Mesenchymal stem cell (in vitro differentiated cells and primary cell): ENCODE data around the gene GEMIN2. TPM values are rescaled to one million over a fixed set of nuclear protein-coding genes. Genes with fewer than 3 reads are reported as not detected.
"Not testable (repeated sequence)": the region's sequence is repeated elsewhere in the genome, so short reads cannot be mapped to it uniquely, and the experiment has no call there.

Experiments
- DNase-seq: peaks from one replicate; pipeline ENCODE4 v3.0.0-alpha.2; 2013
- H2AFZ ChIP-seq: one replicate; pipeline ENCODE4 v1.6.1; 2013; ENCODE audit warnings: low read depth, mild to moderate bottlenecking, control low read depth, inconsistent platforms, low read length, moderate library complexity
- H2AK5ac ChIP-seq: 2 replicates; pipeline ENCODE4 v1.6.1; 2013; ENCODE audit warnings: low read length, moderate library complexity, mild to moderate bottlenecking, inconsistent platforms; ENCODE audit not compliant: severe bottlenecking
- H2BK120ac ChIP-seq: one replicate; pipeline ENCODE4 v1.6.1; 2013; ENCODE audit warnings: low read depth, mild to moderate bottlenecking, inconsistent platforms, low read length, moderate library complexity
- H2BK12ac ChIP-seq, 2 experiments: one replicate each; pipeline ENCODE4 v1.6.1; 2013; ENCODE audit warnings: inconsistent platforms in 2 of 2, low read length in 2 of 2, mild to moderate bottlenecking in 2 of 2, moderate library complexity in 2 of 2, control low read depth in 1 of 2
- H2BK15ac ChIP-seq: one replicate; pipeline ENCODE4 v1.6.1; 2013; ENCODE audit warnings: mild to moderate bottlenecking, low read depth, inconsistent platforms; ENCODE audit not compliant: poor library complexity, severe bottlenecking
- H2BK5ac ChIP-seq: 2 replicates; pipeline ENCODE4 v1.6.1; 2013; ENCODE audit warnings: low read depth, mild to moderate bottlenecking, low read length, control low read depth, inconsistent platforms; ENCODE audit not compliant: poor library complexity, severe bottlenecking
- H3K14ac ChIP-seq, 2 experiments: one replicate each; pipeline ENCODE4 v1.6.1; 2013; ENCODE audit warnings: inconsistent platforms in 2 of 2, low read length in 2 of 2, control low read depth in 1 of 2, mild to moderate bottlenecking in 1 of 2, moderate library complexity in 1 of 2
- H3K18ac ChIP-seq, 2 experiments: one replicate each; pipeline ENCODE4 v1.6.1; 2013; ENCODE audit warnings: inconsistent platforms in 2 of 2, low read length in 2 of 2, control low read depth in 1 of 2, low read depth in 1 of 2, mild to moderate bottlenecking in 1 of 2
- H3K23ac ChIP-seq, 2 experiments: one replicate each; pipeline ENCODE4 v1.6.1; 2013; ENCODE audit warnings: inconsistent platforms in 2 of 2, low read length in 2 of 2, mild to moderate bottlenecking in 2 of 2, moderate library complexity in 2 of 2, control low read depth in 1 of 2
- H3K27ac ChIP-seq: 2 replicates; pipeline ENCODE4 v1.5.1; 2013; ENCODE audit warnings: mild to moderate bottlenecking, moderate library complexity, low read length, control low read depth, inconsistent platforms; ENCODE audit not compliant: poor library complexity, severe bottlenecking
- H3K27me3 ChIP-seq, 2 experiments: 2 replicates each; pipeline versions ENCODE4 v1.6.1 to v1.7.0; 2013; ENCODE audit warnings: low read length in 2 of 2, mild to moderate bottlenecking in 2 of 2, moderate library complexity in 2 of 2, control low read depth in 1 of 2, inconsistent platforms in 1 of 2; ENCODE audit not compliant: control insufficient read depth in 1 of 2, insufficient read depth in 1 of 2
- H3K36me3 ChIP-seq, 2 experiments: 2 replicates each; pipeline versions ENCODE4 v1.6.1 to v1.7.0; 2013; ENCODE audit warnings: low read length in 2 of 2, control low read depth in 1 of 2, inconsistent platforms in 1 of 2, low read depth in 1 of 2, mild to moderate bottlenecking in 1 of 2; ENCODE audit not compliant: insufficient read depth in 2 of 2, control insufficient read depth in 1 of 2
- H3K4ac ChIP-seq, 2 experiments: one replicate each; pipeline ENCODE4 v1.6.1; 2013; ENCODE audit warnings: inconsistent platforms in 2 of 2, low read length in 2 of 2, mild to moderate bottlenecking in 2 of 2, moderate library complexity in 2 of 2, control low read depth in 1 of 2, low read depth in 1 of 2
- H3K4me1 ChIP-seq: 2 replicates; pipeline ENCODE4 v1.6.1; 2013; ENCODE audit warnings: low read depth, low read length, control low read depth; ENCODE audit not compliant: control insufficient read depth, insufficient read depth
- H3K4me2 ChIP-seq: 2 replicates; pipeline ENCODE4 v1.6.1; 2013; ENCODE audit warnings: low read length, mild to moderate bottlenecking, inconsistent platforms; ENCODE audit not compliant: poor library complexity, severe bottlenecking
- H3K4me3 ChIP-seq, 2 experiments: 2 replicates each; pipeline versions ENCODE4 v1.5.1 to v1.7.0; 2013; ENCODE audit warnings: low read length in 2 of 2, mild to moderate bottlenecking in 2 of 2, control low read depth in 1 of 2, low read depth in 1 of 2; ENCODE audit not compliant: insufficient read depth in 1 of 2
- H3K79me1 ChIP-seq: replicated peaks from 2 replicates; pipeline ENCODE4 v1.6.1; 2013; ENCODE audit warnings: mild to moderate bottlenecking, control low read depth, low read length, inconsistent platforms; ENCODE audit not compliant: poor library complexity, severe bottlenecking
- H3K9ac ChIP-seq: 2 replicates; pipeline ENCODE4 v1.7.0; 2013; ENCODE audit warnings: mild to moderate bottlenecking, low read length, moderate library complexity
- H3K9me3 ChIP-seq: 2 replicates; pipeline ENCODE4 v1.7.0; 2013; ENCODE audit warnings: mild to moderate bottlenecking, low read length; ENCODE audit not compliant: control insufficient read depth
- H4K8ac ChIP-seq: one replicate; pipeline ENCODE4 v1.6.1; 2013; ENCODE audit warnings: inconsistent platforms, mild to moderate bottlenecking, low read length, moderate library complexity
- H4K91ac ChIP-seq: one replicate; pipeline ENCODE4 v1.6.1; 2013; ENCODE audit warnings: mild to moderate bottlenecking, low read length, inconsistent platforms
- WGBS: methylation state at CpG from one replicate; pipeline ENCODE4 v1.1.7; 2013; ENCODE audit warnings: mixed read lengths; 5-methylcytosine and 5-hydroxymethylcytosine counted together
- polyA plus RNA-seq, 2 experiments: library from polyadenylated mRNA; stranded (reverse); fragments of 200-250 nt; gene quantifications; one replicate each; pipeline ENCODE4 v1.2.3, GENCODE V29; 2013

The GEMIN2 gene, protein sequence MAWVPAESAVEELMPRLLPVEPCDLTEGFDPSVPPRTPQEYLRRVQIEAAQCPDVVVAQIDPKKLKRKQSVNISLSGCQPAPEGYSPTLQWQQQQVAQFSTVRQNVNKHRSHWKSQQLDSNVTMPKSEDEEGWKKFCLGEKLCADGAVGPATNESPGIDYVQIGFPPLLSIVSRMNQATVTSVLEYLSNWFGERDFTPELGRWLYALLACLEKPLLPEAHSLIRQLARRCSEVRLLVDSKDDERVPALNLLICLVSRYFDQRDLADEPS
- 4.4 TPM for polyA plus RNA-seq (2013, experiment 1 of 2)
- 4.8 TPM for polyA plus RNA-seq (2013, experiment 2 of 2)

DNA sequence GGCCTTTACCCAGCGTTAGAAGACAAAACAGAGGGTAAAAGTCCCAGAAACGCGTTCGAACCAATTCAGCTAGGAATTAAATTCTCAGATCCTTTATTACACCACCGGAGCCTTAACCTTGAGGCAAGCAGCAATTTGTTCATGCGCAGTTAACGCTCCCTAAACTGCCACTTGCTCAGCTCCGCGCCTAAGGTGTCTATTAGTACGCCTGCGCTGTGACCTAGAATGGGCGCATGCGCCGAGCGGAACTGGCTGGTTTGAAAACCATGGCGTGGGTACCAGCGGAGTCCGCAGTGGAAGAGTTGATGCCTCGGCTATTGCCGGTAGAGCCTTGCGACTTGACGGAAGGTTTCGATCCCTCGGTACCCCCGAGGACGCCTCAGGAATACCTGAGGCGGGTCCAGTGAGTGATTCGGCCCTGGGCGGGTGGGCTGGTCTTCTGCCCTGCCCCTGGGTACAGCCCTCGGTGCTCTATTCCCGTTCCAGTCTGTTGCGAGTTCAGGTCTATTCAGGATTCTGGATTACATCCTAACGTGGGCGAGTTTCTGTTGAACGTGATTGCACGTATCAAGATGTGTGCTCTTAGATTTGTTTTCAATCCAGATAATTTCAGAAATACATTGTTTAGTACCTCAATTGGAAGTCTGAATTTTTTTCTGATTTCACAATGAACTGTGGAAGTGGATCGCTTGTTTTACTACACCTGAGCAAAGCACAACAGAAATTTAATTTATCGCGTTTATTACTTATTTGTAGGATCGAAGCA is at the start of gene GEMIN2:
GEMIN2 (plus strand) TSS at position 251 of the 766 bp plus-strand sequence; CDS start at position 267, 16 bp downstream.
- peak within 1 kb of the TSS; percentile 96 for H2AFZ ChIP-seq
- peak within 1 kb of the TSS; percentile 73 to 97 for H3K4me3 ChIP-seq
- 1% methylated on average over 35 of the region's 40 CpGs for WGBS
- H2AK5ac ChIP-seq: no peak within 1 kb of the TSS
- no peaks in the 10 kb centered on the region for H3K27me3 ChIP-seq
- no peak within 1 kb of the TSS for H3K23ac ChIP-seq
- peak within 1 kb of the TSS in 1 of 2 experiments; percentile 7 for H3K18ac ChIP-seq
- H2BK15ac ChIP-seq: no peak within 1 kb of the TSS
- H2BK120ac ChIP-seq: no peak within 1 kb of the TSS
- peak within 1 kb of the TSS; percentile 82 for H4K8ac ChIP-seq
- no peaks in the 10 kb centered on the region for H3K4me1 ChIP-seq
- H3K79me1 ChIP-seq: peaks cover 10% of the 10 kb centered on the region
- H3K4me2 ChIP-seq: peak within 1 kb of the TSS; percentile 92
- H3K4ac ChIP-seq: no peak within 1 kb of the TSS
- H3K9me3 ChIP-seq: no peaks in the 10 kb centered on the region
- peaks cover 0 to 18% of the 10 kb centered on the region in 2 experiments for H3K36me3 ChIP-seq
- H3K9ac ChIP-seq: peak within 1 kb of the TSS; percentile 93
- peak within 1 kb of the TSS; percentile 51 for H3K27ac ChIP-seq
- peak; percentile 92 for DNase-seq
- H2BK5ac ChIP-seq: no peak within 1 kb of the TSS
- no peak within 1 kb of the TSS for H4K91ac ChIP-seq
- no peak within 1 kb of the TSS for H2BK12ac ChIP-seq
- no peak within 1 kb of the TSS for H3K14ac ChIP-seq

DNA sequence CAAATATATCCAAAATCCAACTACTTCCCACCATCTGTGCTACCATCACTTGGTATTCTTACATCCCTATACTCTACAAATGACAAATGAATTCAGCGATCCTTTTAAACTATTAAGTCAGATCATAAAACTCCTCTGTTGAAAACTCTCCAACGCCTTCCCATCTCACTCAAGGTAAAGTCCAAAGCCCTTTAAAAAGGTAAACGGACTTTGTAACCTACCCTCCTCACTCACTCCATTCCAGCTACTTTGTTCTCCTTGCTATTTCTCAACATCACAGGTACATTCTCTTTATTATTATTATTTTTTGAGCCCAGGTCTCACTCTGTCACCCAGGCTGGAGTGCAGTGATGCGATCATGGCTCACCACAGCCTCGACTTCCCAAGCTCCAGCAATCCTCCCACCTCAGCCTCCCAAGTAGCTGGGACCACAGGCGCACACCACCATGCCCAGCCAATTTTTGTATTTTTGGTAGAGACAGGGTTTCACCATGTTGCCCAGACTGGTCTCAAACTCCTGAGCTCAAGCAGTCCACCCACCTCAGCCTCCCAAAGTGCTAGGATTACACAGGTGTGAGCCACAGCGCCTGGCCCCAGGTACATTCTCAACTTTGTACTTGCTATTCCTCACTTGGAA is 44.8 kb upstream of the GEMIN2 start:
- not testable (repeated sequence) for H3K14ac ChIP-seq, H3K9me3 ChIP-seq, H3K23ac ChIP-seq, H3K4me1 ChIP-seq, H3K18ac ChIP-seq, H3K4me2 ChIP-seq, DNase-seq, H2BK15ac ChIP-seq, H4K91ac ChIP-seq, H3K27me3 ChIP-seq, H2BK120ac ChIP-seq, H3K4me3 ChIP-seq, H2AK5ac ChIP-seq, H2BK5ac ChIP-seq, H2AFZ ChIP-seq, H4K8ac ChIP-seq, H3K27ac ChIP-seq, H3K4ac ChIP-seq, H2BK12ac ChIP-seq, H3K9ac ChIP-seq
- Histone ChIP-seq H3K79me1 (peaks cover 16% of the 10 kb centered on the region), H3K36me3 (peaks cover 27 to 91% of the 10 kb centered on the region in 2 experiments)
- WGBS: 99% methylated on average over 7 of the region's 7 CpGs

DNA sequence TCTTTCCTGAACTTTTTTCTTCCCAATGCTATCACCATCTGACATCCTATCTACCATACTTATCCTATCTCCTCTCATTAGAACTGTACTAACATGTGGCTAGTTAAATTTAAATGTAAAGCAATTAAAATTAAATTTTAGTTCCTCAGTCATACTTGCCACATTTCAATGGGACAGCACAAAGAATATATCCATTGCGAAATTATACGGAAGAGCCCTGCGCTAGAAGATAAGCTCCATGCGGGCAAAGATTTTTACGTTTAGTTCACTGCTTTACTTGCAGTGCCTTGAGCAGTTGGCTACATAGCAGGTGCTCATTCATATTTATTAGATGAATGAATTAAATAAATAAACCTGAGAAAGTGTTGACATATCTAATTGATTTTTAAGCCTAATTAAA is 44.2 kb upstream of the GEMIN2 start:
- Histone ChIP-seq H3K14ac (no peak overlapping the region), H2BK5ac (no peak overlapping the region), H4K91ac (no peak overlapping the region), H3K23ac (no peak overlapping the region), H2AK5ac (no peak overlapping the region), H3K4ac (no peak overlapping the region), H3K27ac (no peak overlapping the region), H2AFZ (no peak overlapping the region), H3K9ac (no peak overlapping the region), H2BK15ac (no peak overlapping the region), H3K36me3 (peaks cover 27 to 90% of the 10 kb centered on the region in 2 experiments), H4K8ac (no peak overlapping the region), H3K27me3 (no peaks in the 10 kb centered on the region), H3K4me3 (no peak overlapping the region), H3K79me1 (peaks cover 16% of the 10 kb centered on the region), H2BK120ac (no peak overlapping the region), H3K9me3 (no peaks in the 10 kb centered on the region), H3K18ac (no peak overlapping the region), H3K4me1 (no peaks in the 10 kb centered on the region), H2BK12ac (no peak overlapping the region), H3K4me2 (no peak overlapping the region)
- no peak for DNase-seq
- 100% methylated on average over 2 of the region's 5 CpGs for WGBS

DNA sequence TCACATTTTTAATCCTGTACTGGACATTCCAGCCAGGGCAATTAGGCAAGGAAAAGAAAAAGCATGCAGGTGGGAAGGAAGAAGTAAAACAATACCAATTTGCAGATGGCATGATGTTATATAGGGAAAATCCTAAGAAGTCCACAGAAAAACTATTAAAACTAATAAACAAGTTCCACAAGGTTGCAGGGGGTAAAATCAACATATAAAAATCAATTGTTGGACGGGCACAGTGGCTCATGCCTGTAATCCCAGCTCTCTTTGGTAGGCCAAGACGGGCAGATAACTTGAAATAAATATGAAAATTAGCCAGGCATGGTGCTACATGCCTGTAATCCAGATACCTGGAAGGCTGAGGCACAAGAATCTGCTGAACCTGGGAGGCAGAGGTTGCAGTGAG is 43.0 kb upstream of the GEMIN2 start:
- no peak overlapping the region for H3K4me2 ChIP-seq
- H3K4me1 ChIP-seq: no peaks in the 10 kb centered on the region
- no peaks in the 10 kb centered on the region for H3K9me3 ChIP-seq
- no peak for DNase-seq
- no peak overlapping the region for H3K4me3 ChIP-seq
- H2AFZ ChIP-seq: no peak overlapping the region
- no peak overlapping the region for H2BK5ac ChIP-seq
- no peak overlapping the region for H4K91ac ChIP-seq
- no peak overlapping the region for H3K14ac ChIP-seq
- H2BK15ac ChIP-seq: no peak overlapping the region
- H3K23ac ChIP-seq: no peak overlapping the region
- H2AK5ac ChIP-seq: no peak overlapping the region
- H3K79me1 ChIP-seq: peaks cover 13% of the 10 kb centered on the region
- H3K27ac ChIP-seq: no peak overlapping the region
- no peak overlapping the region for H3K9ac ChIP-seq
- H3K27me3 ChIP-seq: no peaks in the 10 kb centered on the region
- no peak overlapping the region for H3K18ac ChIP-seq
- WGBS: 97% methylated on average over 2 of the region's 2 CpGs
- no peak overlapping the region for H4K8ac ChIP-seq
- no peak overlapping the region for H2BK120ac ChIP-seq
- no peak overlapping the region for H2BK12ac ChIP-seq
- no peak overlapping the region for H3K4ac ChIP-seq
- H3K36me3 ChIP-seq: peaks cover 27 to 92% of the 10 kb centered on the region in 2 experiments
